Vagina (tissue), 2 donors: ENCODE results near the gene TPR.

Experiments
- CTCF ChIP-seq, 3 experiments: fragments of 450-650 bp in 2 of 3; fragments of 200-600 bp in 1 of 3; sonication (generic) in 1 of 3; IDR thresholded peaks; one replicate each; pipeline ENCODE4 v1.5.1; 2017 to 2019; ENCODE audit warnings: antibody characterized with exemption in 3 of 3, mild to moderate bottlenecking in 2 of 3, moderate library complexity in 2 of 3
- POLR2A ChIP-seq, 2 donors: fragments of 450-650 bp; IDR thresholded peaks; one replicate each; pipeline ENCODE4 v1.6.1; 2017; ENCODE audit warnings: antibody characterized with exemption in 2 of 2, mild to moderate bottlenecking in 2 of 2, moderate library complexity in 2 of 2

DNA sequence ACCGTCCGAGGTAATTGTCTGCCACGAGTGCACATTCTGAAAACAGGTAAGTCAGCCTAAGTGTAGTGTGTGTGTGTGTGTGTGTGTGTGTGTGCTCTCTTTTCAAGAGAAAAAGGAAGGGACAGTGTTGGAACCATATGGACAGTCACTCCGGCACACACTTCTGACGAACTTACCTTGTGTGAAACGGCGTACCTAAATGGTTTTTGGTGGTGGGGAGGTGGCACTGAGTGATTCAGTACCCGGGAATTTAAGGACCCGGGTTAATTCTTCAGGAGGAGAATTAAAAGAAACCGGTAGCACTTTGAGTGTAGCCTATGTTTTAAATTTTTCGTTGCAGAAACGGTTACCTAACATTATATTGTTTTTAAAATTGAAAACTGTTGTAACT is 871 bp upstream of the TPR start:
- no peak for TF ChIP-seq CTCF (IDR thresholded peaks at IDR 0.05)
- TF ChIP-seq POLR2A (IDR thresholded peaks at IDR 0.05): no peak
